KMS-11 (cell line): Measurements from ENCODE around the gene HOXB6.
A peak's percentile ranks its signal among the peaks of the same experiment; 100 is the strongest.

ENCODE experiments used
- H2AFZ ChIP-seq: fragments of 200-600 bp; sonication (generic); 2 replicates; pipeline ENCODE4 v1.6.1; 2016; ENCODE audit warnings: antibody characterized with exemption, mixed run types, low read depth
- H3K27ac ChIP-seq: fragments of 200-600 bp; sonication (generic); 2 replicates; pipeline ENCODE4 v1.6.1; 2016; ENCODE audit warnings: mild to moderate bottlenecking, mixed run types
- H3K27me3 ChIP-seq: fragments of 200-600 bp; sonication (generic); 2 replicates; pipeline ENCODE4 v1.6.1; 2017; ENCODE audit warnings: mild to moderate bottlenecking, low read depth, mixed run types, moderate library complexity; ENCODE audit not compliant: insufficient read depth
- H3K36me3 ChIP-seq: fragments of 200-600 bp; sonication (generic); 2 replicates; pipeline ENCODE4 v1.6.1; 2017; ENCODE audit warnings: mild to moderate bottlenecking, mixed run types; ENCODE audit not compliant: insufficient read depth
- H3K4me1 ChIP-seq: fragments of 200-600 bp; sonication (generic); 2 replicates; pipeline ENCODE4 v1.6.1; 2016; ENCODE audit warnings: mild to moderate bottlenecking, low read depth, mixed run types; ENCODE audit not compliant: poor library complexity, severe bottlenecking
- H3K4me2 ChIP-seq: fragments of 200-600 bp; sonication (generic); 2 replicates; pipeline ENCODE4 v1.7.0; 2016; ENCODE audit warnings: mild to moderate bottlenecking, mixed run types
- H3K4me3 ChIP-seq: fragments of 200-600 bp; sonication (generic); IDR thresholded peaks from 2 replicates; pipeline ENCODE4 v1.6.1; 2017; ENCODE audit warnings: low read depth, low read length, mixed read lengths; ENCODE audit not compliant: insufficient read depth
- H3K79me2 ChIP-seq: fragments of 200-600 bp; sonication (generic); 2 replicates; pipeline ENCODE4 v1.6.1; 2016; ENCODE audit warnings: low read depth, mixed run types; ENCODE audit not compliant: insufficient read depth
- H3K9ac ChIP-seq: fragments of 200-600 bp; sonication (generic); 2 replicates; pipeline ENCODE4 v1.6.1; 2016; ENCODE audit warnings: mild to moderate bottlenecking, mixed run types
- H4K20me1 ChIP-seq: fragments of 200-600 bp; sonication (generic); 2 replicates; pipeline ENCODE4 v1.6.1; 2016; ENCODE audit warnings: mild to moderate bottlenecking, mixed run types; ENCODE audit not compliant: insufficient read depth
- TF ChIP-seq, protein P1 (sequence below): fragments of 200-600 bp; sonication (generic); conservative IDR thresholded peaks from 2 replicates; pipeline ENCODE4 v1.6.1; 2017; ENCODE audit warnings: low read depth, mild to moderate bottlenecking, antibody characterized with exemption, low read length, moderate library complexity, mixed read lengths

Gene HOXB6

DNA sequence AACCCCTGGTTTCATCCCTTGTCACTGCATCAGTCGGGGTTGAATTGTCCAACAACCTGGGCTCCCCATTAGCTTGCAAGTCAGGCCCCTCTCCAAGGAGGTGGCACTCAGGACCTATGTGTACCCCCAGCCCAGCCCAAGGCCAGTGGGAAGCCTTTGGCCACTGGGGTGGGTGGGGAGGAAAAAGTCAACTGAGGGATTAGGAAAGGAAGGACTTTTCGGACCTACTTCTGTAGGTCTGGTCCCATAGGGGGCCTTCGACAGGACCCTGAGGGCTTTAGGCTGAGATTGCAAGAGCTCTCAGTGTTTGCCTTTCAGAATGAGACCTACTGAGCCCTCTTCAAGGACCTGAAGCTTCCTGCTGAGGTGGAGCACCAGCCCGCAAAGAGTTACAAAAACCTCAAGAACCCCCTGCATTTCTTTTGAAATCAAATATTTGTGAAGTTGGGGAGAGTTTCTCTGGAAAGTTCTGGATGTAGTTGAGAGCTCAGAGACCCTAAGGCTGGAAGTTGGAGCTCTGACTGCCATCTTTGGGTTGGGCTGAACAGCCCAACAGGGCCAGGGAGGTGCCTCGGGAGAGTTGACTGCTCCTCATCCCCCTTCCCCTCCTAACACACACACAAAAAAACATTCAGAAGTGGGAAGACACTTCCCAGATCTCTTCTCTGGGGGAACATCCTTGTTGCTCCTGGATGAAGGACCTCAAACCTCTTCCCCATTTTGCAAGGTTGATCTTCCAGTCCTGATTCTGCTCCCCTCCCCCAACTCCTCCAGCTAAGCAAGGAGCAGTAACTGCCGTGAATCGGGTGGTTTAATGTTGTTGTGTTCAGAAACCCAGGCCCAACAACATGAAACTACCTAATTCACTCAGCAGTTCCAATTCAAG, 27.1 kb upstream of the HOXB6 start:
- H4K20me1 ChIP-seq: no peaks in the 10 kb centered on the region
- H3K4me1 ChIP-seq: peaks cover 47% of the 10 kb centered on the region
- peak overlapping the region; percentile 38 for H3K27ac ChIP-seq
- TF ChIP-seq, protein P1, sequence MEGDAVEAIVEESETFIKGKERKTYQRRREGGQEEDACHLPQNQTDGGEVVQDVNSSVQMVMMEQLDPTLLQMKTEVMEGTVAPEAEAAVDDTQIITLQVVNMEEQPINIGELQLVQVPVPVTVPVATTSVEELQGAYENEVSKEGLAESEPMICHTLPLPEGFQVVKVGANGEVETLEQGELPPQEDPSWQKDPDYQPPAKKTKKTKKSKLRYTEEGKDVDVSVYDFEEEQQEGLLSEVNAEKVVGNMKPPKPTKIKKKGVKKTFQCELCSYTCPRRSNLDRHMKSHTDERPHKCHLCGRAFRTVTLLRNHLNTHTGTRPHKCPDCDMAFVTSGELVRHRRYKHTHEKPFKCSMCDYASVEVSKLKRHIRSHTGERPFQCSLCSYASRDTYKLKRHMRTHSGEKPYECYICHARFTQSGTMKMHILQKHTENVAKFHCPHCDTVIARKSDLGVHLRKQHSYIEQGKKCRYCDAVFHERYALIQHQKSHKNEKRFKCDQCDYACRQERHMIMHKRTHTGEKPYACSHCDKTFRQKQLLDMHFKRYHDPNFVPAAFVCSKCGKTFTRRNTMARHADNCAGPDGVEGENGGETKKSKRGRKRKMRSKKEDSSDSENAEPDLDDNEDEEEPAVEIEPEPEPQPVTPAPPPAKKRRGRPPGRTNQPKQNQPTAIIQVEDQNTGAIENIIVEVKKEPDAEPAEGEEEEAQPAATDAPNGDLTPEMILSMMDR: no peak
- H3K27me3 ChIP-seq: peaks cover 17% of the 10 kb centered on the region
- H2AFZ ChIP-seq: peak overlapping the region; percentile 55
- no peaks in the 10 kb centered on the region for H3K36me3 ChIP-seq
- peak overlapping the region; percentile 11; the same call in 1 of the 2 replicates for H3K9ac ChIP-seq
- no peaks in the 10 kb centered on the region for H3K79me2 ChIP-seq
- H3K4me3 ChIP-seq: no peak overlapping the region
- H3K4me2 ChIP-seq: peak overlapping the region; percentile 74

DNA sequence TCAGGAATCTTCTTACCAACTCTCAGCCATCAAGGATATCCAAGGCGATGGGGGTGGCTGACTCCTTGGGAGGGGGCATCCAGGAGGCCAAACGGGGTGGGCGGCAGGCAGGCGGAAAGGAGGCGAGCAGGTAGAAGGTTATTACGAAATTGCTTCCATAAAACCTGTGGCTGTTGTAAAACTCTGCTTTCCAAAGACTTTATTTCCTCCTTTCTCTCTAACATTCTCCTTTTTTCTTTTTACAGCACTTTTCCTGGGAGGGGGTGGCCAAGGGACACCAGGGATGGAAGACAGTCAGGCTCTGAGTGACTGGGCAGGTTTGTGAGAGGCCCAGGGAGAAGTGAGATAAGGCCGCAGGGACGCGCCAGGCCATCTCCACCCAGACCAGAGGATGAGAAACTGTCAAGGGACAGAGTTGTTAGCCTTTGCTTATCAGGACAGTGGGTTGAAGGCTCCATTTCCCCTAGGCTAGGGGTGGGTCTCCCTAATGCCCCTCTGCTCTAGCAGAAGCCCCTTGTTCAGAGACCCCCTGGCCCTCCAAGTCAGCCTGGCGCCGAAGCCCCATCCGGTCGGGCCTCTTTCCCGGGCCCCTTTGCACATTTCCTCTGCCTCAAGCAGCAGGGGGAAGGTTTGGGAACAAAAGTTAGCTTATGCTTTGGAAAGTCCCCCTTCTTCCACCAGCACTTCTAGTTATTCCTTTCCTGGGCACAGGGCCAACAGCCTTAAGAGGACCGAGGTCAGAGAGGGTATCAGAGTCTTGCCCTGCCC, 26.3 kb upstream of the HOXB6 start:
- TF ChIP-seq, protein P1: no peak
- no peak overlapping the region for H3K4me3 ChIP-seq
- peak overlapping the region; percentile 74 for H3K4me2 ChIP-seq
- H3K79me2 ChIP-seq: no peaks in the 10 kb centered on the region
- peaks cover 45% of the 10 kb centered on the region for H3K4me1 ChIP-seq
- H3K9ac ChIP-seq: no peak overlapping the region
- peaks cover 16% of the 10 kb centered on the region for H3K27me3 ChIP-seq
- no peaks in the 10 kb centered on the region for H4K20me1 ChIP-seq
- no peaks in the 10 kb centered on the region for H3K36me3 ChIP-seq
- H2AFZ ChIP-seq: peak overlapping the region; percentile 55; the same call in 1 of the 2 replicates
- H3K27ac ChIP-seq: no peak overlapping the region; the same call in 1 of the 2 replicates

DNA sequence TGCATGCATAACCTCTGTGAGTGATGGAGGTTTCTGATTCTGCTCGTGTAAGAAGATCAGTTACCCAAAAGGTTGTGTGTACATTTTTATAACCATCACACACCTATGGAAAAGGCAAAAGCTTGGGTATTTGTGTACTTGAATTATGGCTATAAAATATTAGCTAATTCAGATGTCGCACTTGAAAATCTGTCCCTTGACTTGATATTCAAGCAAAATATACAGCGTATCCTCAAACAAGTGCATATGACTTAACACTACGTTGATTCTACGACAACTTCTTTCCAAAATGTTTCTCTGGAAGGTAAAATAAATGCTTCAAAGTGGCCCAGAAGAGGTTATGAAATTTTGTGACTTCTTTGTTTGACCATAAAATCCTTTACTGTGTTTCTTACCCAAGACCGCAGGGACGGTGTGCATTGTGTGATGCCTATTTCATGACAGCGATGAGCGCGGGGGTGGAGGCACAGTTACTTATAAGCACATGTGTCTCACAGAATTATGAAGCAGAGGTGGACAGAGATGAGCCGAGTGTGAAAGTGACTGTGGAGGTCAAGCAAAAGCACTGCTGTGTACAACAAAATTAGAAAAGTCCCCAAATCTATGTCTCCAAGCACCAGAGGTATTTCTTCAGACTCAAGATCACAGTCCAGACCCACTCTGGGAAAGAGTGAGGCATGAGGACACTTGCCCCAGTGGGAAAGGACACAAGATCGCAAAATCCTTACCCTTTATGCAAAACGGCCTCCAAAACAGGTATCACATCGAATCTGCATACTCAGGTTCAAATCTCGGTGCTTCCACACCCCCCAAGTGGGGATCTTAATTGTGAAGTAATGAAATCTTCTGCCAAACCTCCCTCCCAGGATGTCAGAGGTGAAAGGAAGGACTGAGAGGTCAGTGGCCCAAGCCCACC, 25.5 kb upstream of the HOXB6 start:
- Histone ChIP-seq H3K79me2 (no peaks in the 10 kb centered on the region), H3K9ac (no peak overlapping the region), H3K4me2 (no peak overlapping the region), H4K20me1 (no peaks in the 10 kb centered on the region), H2AFZ (no peak overlapping the region), H3K27me3 (peaks cover 19% of the 10 kb centered on the region), H3K27ac (no peak overlapping the region), H3K4me3 (no peak overlapping the region), H3K36me3 (no peaks in the 10 kb centered on the region), H3K4me1 (peaks cover 36% of the 10 kb centered on the region)
- TF ChIP-seq, protein P1: no peak

DNA sequence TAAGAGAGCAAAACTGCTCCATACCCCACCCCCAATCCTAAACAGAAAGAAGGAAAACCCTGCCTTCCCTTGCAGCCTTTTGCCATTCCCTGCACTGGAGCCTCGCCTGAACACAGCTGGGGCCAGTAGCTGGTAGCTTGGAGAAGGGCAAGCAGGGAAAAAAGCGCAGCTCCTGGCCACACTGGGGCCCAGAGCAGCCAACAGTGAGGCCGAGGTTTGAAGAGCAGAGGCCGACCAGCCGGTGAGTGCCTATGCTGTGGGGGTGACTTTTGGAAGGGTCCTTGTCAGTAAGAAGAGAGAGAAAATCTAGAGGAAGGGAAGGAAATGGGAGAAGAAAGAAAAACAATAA, 24.6 kb upstream of the HOXB6 start:
- TF ChIP-seq, protein P1: no peak
- no peaks in the 10 kb centered on the region for H3K79me2 ChIP-seq
- H3K9ac ChIP-seq: no peak overlapping the region
- H3K36me3 ChIP-seq: no peaks in the 10 kb centered on the region
- no peak overlapping the region for H3K4me2 ChIP-seq
- no peak overlapping the region for H2AFZ ChIP-seq
- H3K4me1 ChIP-seq: peaks cover 31% of the 10 kb centered on the region
- H3K27ac ChIP-seq: no peak overlapping the region
- H4K20me1 ChIP-seq: no peaks in the 10 kb centered on the region
- H3K4me3 ChIP-seq: no peak overlapping the region
- H3K27me3 ChIP-seq: peaks cover 28% of the 10 kb centered on the region
